Esophagus muscularis mucosa (tissue), 3 donors: ENCODE measurements around the gene SHC2.

Experiments
- CTCF ChIP-seq, 3 experiments: fragments of 200-600 bp in 2 of 3; fragments of 450-650 bp in 1 of 3; sonication (generic) in 2 of 3; IDR thresholded peaks; one replicate each; pipeline ENCODE4 v1.5.1; 2017 to 2019; ENCODE audit warnings: antibody characterized with exemption in 3 of 3, mild to moderate bottlenecking in 2 of 3, moderate library complexity in 1 of 3
- EP300 ChIP-seq: sonication (generic); formaldehyde crosslinking; IDR thresholded peaks from one replicate; pipeline ENCODE4 v1.6.1; 2017; ENCODE audit warnings: antibody characterized with exemption

- TF ChIP-seq CTCF (IDR thresholded peaks at IDR 0.05), result no peak
- TF ChIP-seq EP300, result no peak
Measured at GRCh38 chr19:435056-435706, 25.7 kb downstream of the SHC2 start.
